ENCODE data around the gene HNF4A.

HNF4A gene

GRCh38 chr20:44403194-44404112 is 48.0 kb downstream of the HNF4A start:
- TF ChIP-seq YY1 (IDR thresholded peaks at IDR 0.05; ENCODE audit: insufficient read depth, insufficient read length) (no peak), SUZ12 (IDR thresholded peaks at IDR 0.05; ENCODE audit: extremely low read depth, insufficient read depth, insufficient read length) (no peak), ZNF274 (IDR thresholded peaks at IDR 0.05; ENCODE audit: low read depth, low read length) (no peak)
- Histone ChIP-seq H3K27me3 (ENCODE audit: insufficient read depth, insufficient read length) (no peaks in the 10 kb centered on the region), H3K9ac (ENCODE audit: insufficient read length, low read depth) (no peak overlapping the region), H3K36me3 (ENCODE audit: insufficient read depth, insufficient read length, low read length) (no peaks in the 10 kb centered on the region), H3K4me3 (ENCODE audit: insufficient read length, low read depth) (no peak overlapping the region), H3K9me3 (ENCODE audit: insufficient read depth, low read length) (no peaks in the 10 kb centered on the region), H3K4me1 (ENCODE audit: insufficient read depth, insufficient read length) (peaks cover 13% of the 10 kb centered on the region)
- DNase-seq (ENCODE audit: low read depth, low spot score), result no peak

DNA sequence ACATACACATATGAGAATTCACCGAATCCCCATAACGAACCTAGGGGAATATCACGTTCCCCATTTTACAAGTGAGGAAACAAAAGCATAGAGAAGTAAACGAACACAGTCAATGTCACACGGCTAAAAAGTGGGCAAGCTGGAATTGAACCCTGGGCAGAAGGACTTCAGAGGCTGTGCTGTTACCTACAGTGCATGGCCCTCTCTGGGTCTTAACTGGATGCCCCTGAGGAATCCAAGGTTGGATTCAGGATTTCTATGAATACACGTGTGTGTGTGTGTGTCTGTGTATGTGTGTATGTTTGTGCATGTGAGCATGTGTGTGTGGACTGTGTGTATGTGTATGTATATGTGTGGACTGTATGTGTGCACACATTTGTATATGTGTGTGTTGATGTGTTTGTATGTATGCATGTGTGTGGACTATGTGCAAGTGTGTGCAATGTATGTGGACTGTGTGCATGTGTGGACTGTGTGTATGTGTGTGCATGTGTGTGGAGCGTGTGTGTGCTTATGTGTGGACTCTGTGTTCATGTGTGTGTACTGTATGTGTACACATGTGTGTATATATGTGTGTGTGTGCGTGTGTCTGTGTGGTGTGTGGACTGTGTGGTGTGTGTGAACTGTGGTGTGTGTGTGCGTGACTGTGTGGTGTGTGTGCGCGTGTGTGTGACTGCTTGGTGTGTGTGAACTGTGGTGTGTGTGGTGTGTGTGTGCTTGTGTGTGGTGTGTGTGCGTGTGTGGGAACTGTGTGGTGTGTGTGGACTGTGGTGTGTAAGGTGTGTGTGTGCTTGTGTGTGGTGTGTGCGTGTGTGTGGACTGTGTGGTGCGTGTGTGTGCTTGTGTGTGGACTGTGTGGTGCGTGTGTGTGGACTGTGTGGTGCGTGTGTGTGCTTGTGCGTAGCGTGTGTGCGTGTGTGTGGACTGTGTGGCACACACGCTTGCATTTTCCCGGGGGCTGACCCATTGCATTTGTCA is 49.0 kb downstream of the HNF4A start:
- no peaks in the 10 kb centered on the region for H3K9me3 ChIP-seq (ENCODE audit: insufficient read depth, low read length)
- H3K4me3 ChIP-seq (ENCODE audit: insufficient read length, low read depth), result no peak overlapping the region
- no peaks in the 10 kb centered on the region for H3K36me3 ChIP-seq (ENCODE audit: insufficient read depth, insufficient read length, low read length)
- TF ChIP-seq ZNF274 (IDR thresholded peaks at IDR 0.05; ENCODE audit: low read depth, low read length), result no peak
- TF ChIP-seq SUZ12 (IDR thresholded peaks at IDR 0.05; ENCODE audit: extremely low read depth, insufficient read depth, insufficient read length), result no peak
- TF ChIP-seq YY1 (IDR thresholded peaks at IDR 0.05; ENCODE audit: insufficient read depth, insufficient read length), result no peak
- DNase-seq (ENCODE audit: low read depth, low spot score), result no peak
- H3K27me3 ChIP-seq (ENCODE audit: insufficient read depth, insufficient read length), result no peaks in the 10 kb centered on the region
- no peak overlapping the region for H3K9ac ChIP-seq (ENCODE audit: insufficient read length, low read depth)
- H3K4me1 ChIP-seq (ENCODE audit: insufficient read depth, insufficient read length), result peaks cover 13% of the 10 kb centered on the region

DNA sequence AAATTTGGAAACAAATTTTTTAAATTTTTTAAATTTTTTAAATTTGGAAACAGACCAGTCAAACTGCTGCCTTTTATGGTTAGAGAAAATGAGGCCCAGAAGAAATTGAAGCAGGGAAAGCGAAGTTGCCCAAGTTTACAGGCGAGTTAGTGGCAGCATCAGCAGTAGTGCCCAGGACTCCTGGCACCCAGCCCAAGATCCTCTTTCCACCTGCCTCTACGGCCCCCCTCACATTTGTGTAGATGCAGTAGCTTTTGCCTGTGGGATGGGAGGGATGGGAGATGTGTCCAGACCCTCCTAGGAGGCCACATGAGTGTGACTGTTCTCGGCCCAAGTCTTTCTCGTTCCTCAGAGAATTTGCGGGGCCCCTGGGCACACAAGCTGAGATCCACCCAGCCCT is 49.8 kb downstream of the HNF4A start:
- no peak for DNase-seq (ENCODE audit: low read depth, low spot score)
- no peak overlapping the region for H3K9ac ChIP-seq (ENCODE audit: insufficient read length, low read depth)
- no peaks in the 10 kb centered on the region for H3K9me3 ChIP-seq (ENCODE audit: insufficient read depth, low read length)
- peaks cover 13% of the 10 kb centered on the region for H3K4me1 ChIP-seq (ENCODE audit: insufficient read depth, insufficient read length)
- H3K4me3 ChIP-seq (ENCODE audit: insufficient read length, low read depth), result no peak overlapping the region
- TF ChIP-seq SUZ12 (IDR thresholded peaks at IDR 0.05; ENCODE audit: extremely low read depth, insufficient read depth, insufficient read length) (no peak), ZNF274 (IDR thresholded peaks at IDR 0.05; ENCODE audit: low read depth, low read length) (no peak), YY1 (IDR thresholded peaks at IDR 0.05; ENCODE audit: insufficient read depth, insufficient read length) (no peak)
- H3K36me3 ChIP-seq (ENCODE audit: insufficient read depth, insufficient read length, low read length), result no peaks in the 10 kb centered on the region
- no peaks in the 10 kb centered on the region for H3K27me3 ChIP-seq (ENCODE audit: insufficient read depth, insufficient read length)

- Histone ChIP-seq H3K4me1 (ENCODE audit: insufficient read depth, insufficient read length) (peaks cover 13% of the 10 kb centered on the region), H3K9ac (ENCODE audit: insufficient read length, low read depth) (no peak overlapping the region), H3K9me3 (ENCODE audit: insufficient read depth, low read length) (no peaks in the 10 kb centered on the region), H3K27me3 (ENCODE audit: insufficient read depth, insufficient read length) (no peaks in the 10 kb centered on the region), H3K36me3 (ENCODE audit: insufficient read depth, insufficient read length, low read length) (no peaks in the 10 kb centered on the region), H3K4me3 (ENCODE audit: insufficient read length, low read depth) (no peak overlapping the region)
- no peak for DNase-seq (ENCODE audit: low read depth, low spot score)
- TF ChIP-seq YY1 (IDR thresholded peaks at IDR 0.05; ENCODE audit: insufficient read depth, insufficient read length) (no peak), ZNF274 (IDR thresholded peaks at IDR 0.05; ENCODE audit: low read depth, low read length) (no peak), SUZ12 (IDR thresholded peaks at IDR 0.05; ENCODE audit: extremely low read depth, insufficient read depth, insufficient read length) (no peak)
These were observed 50.5 kb downstream of the HNF4A start for GRCh38 chr20:44405785-44406571.

DNA sequence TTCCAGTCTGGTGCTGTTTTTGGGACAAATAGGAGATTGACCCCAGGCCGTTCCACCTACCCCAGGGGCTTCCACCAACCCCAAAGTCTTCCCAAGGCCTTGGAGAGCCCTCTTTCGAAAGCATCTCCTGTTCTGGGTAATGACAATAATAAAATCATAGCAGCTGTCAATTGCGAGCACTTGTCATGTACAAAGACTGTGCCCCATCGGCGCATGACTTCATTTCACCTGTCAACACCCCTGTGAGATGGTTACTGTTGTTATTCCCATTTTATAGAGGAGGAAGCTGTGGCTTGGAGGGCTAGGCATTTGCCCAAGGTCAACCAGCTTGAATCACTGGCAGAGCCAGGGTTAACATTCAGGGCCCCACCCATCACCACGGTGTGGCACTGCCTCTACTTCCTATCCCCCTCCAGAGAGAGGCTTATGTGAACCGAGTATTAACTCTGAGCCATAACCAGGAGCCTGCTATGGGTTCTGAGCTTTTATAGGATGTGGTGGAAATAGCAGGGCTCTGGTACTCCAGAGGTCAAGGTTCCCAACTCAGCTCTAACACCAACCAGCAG is 51.2 kb downstream of the HNF4A start:
- TF ChIP-seq SUZ12 (IDR thresholded peaks at IDR 0.05; ENCODE audit: extremely low read depth, insufficient read depth, insufficient read length) (no peak), YY1 (IDR thresholded peaks at IDR 0.05; ENCODE audit: insufficient read depth, insufficient read length) (no peak), ZNF274 (IDR thresholded peaks at IDR 0.05; ENCODE audit: low read depth, low read length) (no peak)
- H3K27me3 ChIP-seq (ENCODE audit: insufficient read depth, insufficient read length), result no peaks in the 10 kb centered on the region
- no peaks in the 10 kb centered on the region for H3K36me3 ChIP-seq (ENCODE audit: insufficient read depth, insufficient read length, low read length)
- H3K9ac ChIP-seq (ENCODE audit: insufficient read length, low read depth), result no peak overlapping the region
- DNase-seq (ENCODE audit: low read depth, low spot score), result no peak
- H3K9me3 ChIP-seq (ENCODE audit: insufficient read depth, low read length), result no peaks in the 10 kb centered on the region
- peaks cover 13% of the 10 kb centered on the region for H3K4me1 ChIP-seq (ENCODE audit: insufficient read depth, insufficient read length)
- no peak overlapping the region for H3K4me3 ChIP-seq (ENCODE audit: insufficient read length, low read depth)

DNA sequence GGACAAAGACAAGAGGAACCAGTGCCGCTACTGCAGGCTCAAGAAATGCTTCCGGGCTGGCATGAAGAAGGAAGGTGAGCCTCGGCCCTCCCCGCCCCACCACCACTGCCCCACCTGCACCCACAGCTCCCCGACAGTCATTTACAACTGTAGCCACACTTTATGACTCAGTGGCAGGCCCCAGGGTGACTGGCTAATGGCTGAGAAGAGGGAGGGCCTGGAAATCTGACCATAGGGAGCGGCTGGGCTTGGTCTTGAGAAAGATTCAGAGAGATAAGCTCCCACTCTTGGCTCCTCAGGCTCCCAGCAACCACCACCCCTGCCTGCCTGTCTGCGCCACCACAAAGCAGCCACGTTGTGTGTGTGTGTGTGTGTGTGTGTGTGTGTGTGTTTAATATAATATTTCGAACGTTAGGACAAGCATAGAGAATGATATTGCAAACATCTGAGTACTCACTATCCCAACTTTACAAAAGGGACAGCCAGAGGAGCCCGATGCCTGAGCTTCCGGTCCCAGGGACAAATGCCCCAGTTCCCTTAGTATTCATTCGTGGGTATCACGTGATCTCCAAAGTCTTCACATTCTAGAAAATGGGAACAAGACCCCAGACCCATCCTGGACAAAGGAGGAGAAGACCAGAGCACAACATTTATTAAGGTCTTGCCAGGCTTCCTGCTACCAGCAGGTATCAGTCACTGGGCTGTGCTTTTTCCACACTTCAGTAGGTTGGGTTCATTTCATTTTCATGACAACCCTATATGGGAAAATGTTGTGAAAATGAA is 52.1 kb downstream of the HNF4A start:
- no peaks in the 10 kb centered on the region for H3K27me3 ChIP-seq (ENCODE audit: insufficient read depth, insufficient read length)
- H3K36me3 ChIP-seq (ENCODE audit: insufficient read depth, insufficient read length, low read length), result no peaks in the 10 kb centered on the region
- no peaks in the 10 kb centered on the region for H3K9me3 ChIP-seq (ENCODE audit: insufficient read depth, low read length)
- DNase-seq (ENCODE audit: low read depth, low spot score), result no peak
- no peak for TF ChIP-seq YY1 (IDR thresholded peaks at IDR 0.05; ENCODE audit: insufficient read depth, insufficient read length)
- no peak for TF ChIP-seq ZNF274 (IDR thresholded peaks at IDR 0.05; ENCODE audit: low read depth, low read length)
- no peak for TF ChIP-seq SUZ12 (IDR thresholded peaks at IDR 0.05; ENCODE audit: extremely low read depth, insufficient read depth, insufficient read length)
- no peak overlapping the region for H3K4me3 ChIP-seq (ENCODE audit: insufficient read length, low read depth)
- peaks cover 12% of the 10 kb centered on the region for H3K4me1 ChIP-seq (ENCODE audit: insufficient read depth, insufficient read length)
- H3K9ac ChIP-seq (ENCODE audit: insufficient read length, low read depth), result no peak overlapping the region

All from NT2/D1 (cell line).